K562 (cell line): ENCODE measurements around the gene TTC39A. TPM values are rescaled to one million over a fixed set of nuclear protein-coding genes. Genes with fewer than 3 reads are reported as not detected.

Experiments
- ATAC-seq: fragments of 200-7000 bp; cut with Tn5 transposase; 3 replicates; pipeline ENCODE4 v1.9.1; 2020; ENCODE audit warnings: moderate library complexity
- BruUV-seq: library from RNA; stranded (reverse); fragments of 400-500 nt; replicated peaks from 2 replicates; lab custom pipeline; 2021; lab: Mats Ljungman, UMichigan
- CTCF ChIA-PET: fragments of 300-600 bp; formaldehyde crosslinking; extraction: SDS; loops from one replicate; lab custom pipeline; 2021; ENCODE audit warnings: low intra/inter-chr PET ratio; lab: Yijun Ruan, JAX
- POLR2A ChIA-PET: fragments of 300-600, 350-650 bp; sonication (Branson Sonifier 250); formaldehyde crosslinking; extraction: SDS; loops from one replicate; lab custom pipeline; 2021; ENCODE audit warnings: antibody characterized with exemption, inconsistent platforms; lab: Yijun Ruan, JAX
- DNase-seq, 4 experiments: peaks; one replicate each; pipeline versions ENCODE4 v3.0.0 to v3.0.0-alpha.2; 2011 to 2018; ENCODE audit warnings: low spot score in 3 of 4, mixed read lengths in 3 of 4; ENCODE audit errors: extremely low read depth in 1 of 4
- FAIRE-seq: peaks from 2 replicates; lab custom pipeline; 2011; peaks lifted over from hg19 to GRCh38; lab: Jason Lieb, UNC
- H2AFZ ChIP-seq: 2 replicates; pipeline ENCODE4 v1.6.0; 2011; ENCODE audit warnings: low read depth, low read length, control low read depth, inconsistent platforms
- H3K27ac ChIP-seq: fragments of 200-600 bp; 3 replicates; pipeline ENCODE4 v1.8.0; 2011; ENCODE audit warnings: low read depth, mild to moderate bottlenecking, control low read depth, inconsistent platforms, low read length, moderate library complexity, mixed read lengths; ENCODE audit errors: extremely low read depth
- H3K27me3 ChIP-seq, 2 experiments: fragments of 300-600 bp in 1 of 2; 2 replicates in 1 of 2; 3 replicates in 1 of 2; pipeline versions ENCODE4 v1.6.0 to v1.8.0; 2011; ENCODE audit warnings: inconsistent platforms in 2 of 2, low read length in 2 of 2, mild to moderate bottlenecking in 1 of 2, mixed read lengths in 1 of 2, moderate library complexity in 1 of 2; ENCODE audit not compliant: control insufficient read depth in 2 of 2, insufficient read depth in 2 of 2
- H3K36me3 ChIP-seq: fragments of 300-600 bp; 3 replicates; pipeline ENCODE4 v1.8.0; 2011; ENCODE audit warnings: mild to moderate bottlenecking, low read length, inconsistent platforms; ENCODE audit not compliant: control insufficient read depth, insufficient read depth
- H3K4me1 ChIP-seq, 2 experiments: fragments of 200-600 bp in 1 of 2; replicated peaks in 1 of 2; 2 replicates in 1 of 2; 3 replicates in 1 of 2; pipeline versions ENCODE4 v1.5.1 to v1.8.0; 2011; ENCODE audit warnings: inconsistent platforms in 2 of 2, low read length in 2 of 2, mild to moderate bottlenecking in 1 of 2, mixed read lengths in 1 of 2, moderate library complexity in 1 of 2; ENCODE audit not compliant: control insufficient read depth in 2 of 2, insufficient read depth in 2 of 2
- H3K4me2 ChIP-seq: 2 replicates; pipeline ENCODE4 v1.6.1; 2011; ENCODE audit warnings: low read length, control low read depth, inconsistent platforms, mixed read lengths; ENCODE audit not compliant: insufficient read depth
- H3K4me3 ChIP-seq: fragments of 200-600 bp; sonication (generic), shearing (Covaris generic); 2 replicates; pipeline ENCODE4 v1.5.1; 2016; ENCODE audit warnings: control low read depth, inconsistent platforms
- H3K79me2 ChIP-seq: fragments of 200-600 bp; 3 replicates; pipeline ENCODE4 v1.8.0; 2011; ENCODE audit warnings: low read length, inconsistent platforms; ENCODE audit not compliant: control insufficient read depth, insufficient read depth
- H3K9ac ChIP-seq, 2 experiments: 2 replicates each; pipeline versions ENCODE4 v1.6.0 to v1.6.1; 2011; ENCODE audit warnings: low read depth in 2 of 2, low read length in 2 of 2, control low read depth in 1 of 2, inconsistent platforms in 1 of 2, mild to moderate bottlenecking in 1 of 2, mixed read lengths in 1 of 2; ENCODE audit not compliant: insufficient read depth in 1 of 2
- H3K9me1 ChIP-seq: one replicate; pipeline ENCODE4 v1.6.0; 2011; ENCODE audit warnings: inconsistent platforms, mild to moderate bottlenecking, low read length, moderate library complexity; ENCODE audit not compliant: control insufficient read depth, insufficient read depth
- H3K9me3 ChIP-seq: replicated peaks from 2 replicates; pipeline ENCODE4 v1.5.1; 2011; ENCODE audit warnings: low read depth, low read length, inconsistent platforms; ENCODE audit not compliant: control insufficient read depth, insufficient read depth
- H4K20me1 ChIP-seq: replicated peaks from 2 replicates; pipeline ENCODE4 v1.6.1; 2011; ENCODE audit warnings: low read length, inconsistent platforms, mixed read lengths; ENCODE audit not compliant: control insufficient read depth, insufficient read depth
- ATF6 ChIP-seq: sonication (generic); formaldehyde crosslinking; IDR thresholded peaks from 2 replicates; pipeline ENCODE4 v1.4.0; 2020; ENCODE audit warnings: mild to moderate bottlenecking, missing genetic modification reagents
- CAMTA2 ChIP-seq: fragments of 250-450 bp; sonication (Bioruptor Pico); conservative IDR thresholded peaks from 2 replicates; pipeline ENCODE4 v1.5.1; 2022
- CHCHD3 ChIP-seq: fragments of 250-450 bp; sonication (Bioruptor Pico); IDR thresholded peaks from 2 replicates; pipeline ENCODE4 v2.1.2; 2022; ENCODE audit warnings: mild to moderate bottlenecking
- ELF2 ChIP-seq: fragments of 250-450 bp; sonication (Bioruptor Pico); IDR thresholded peaks from 2 replicates; pipeline ENCODE4 v1.5.0; 2021; ENCODE audit warnings: mild to moderate bottlenecking
- ESRRA ChIP-seq: fragments of 450-650 bp; IDR thresholded peaks from 2 replicates; pipeline ENCODE4 v1.6.1; 2014; ENCODE audit warnings: low read depth, mild to moderate bottlenecking, moderate library complexity, borderline replicate concordance
- GATAD2A ChIP-seq: fragments of 450-650 bp; IDR thresholded peaks from 2 replicates; pipeline ENCODE4 v1.6.1; 2017
- GTF2F1 ChIP-seq: IDR thresholded peaks from 2 replicates; pipeline ENCODE4 v1.6.1; 2011; ENCODE audit warnings: low read depth, low read length, improper control_type of control experiment
- HSF4 ChIP-seq: fragments of 250-450 bp; sonication (Bioruptor Pico); IDR thresholded peaks from 2 replicates; pipeline ENCODE4 v2.1.2; 2022; ENCODE audit warnings: mild to moderate bottlenecking, moderate library complexity, borderline replicate concordance
- MAZ ChIP-seq, 2 experiments: fragments of 450-650 bp in 1 of 2; sonication (generic) in 1 of 2; formaldehyde crosslinking; IDR thresholded peaks in 1 of 2; conservative IDR thresholded peaks in 1 of 2; 2 replicates each; pipeline versions ENCODE4 v1.4.0 to v1.5.0; 2020; ENCODE audit warnings: mild to moderate bottlenecking in 1 of 2, missing genetic modification reagents in 1 of 2
- MITF ChIP-seq: IDR thresholded peaks from 2 replicates; pipeline ENCODE4 v1.6.1; 2014; ENCODE audit warnings: antibody characterized with exemption
- NRF1 ChIP-seq, 2 experiments: fragments of 450-650 bp; IDR thresholded peaks in 1 of 2; conservative IDR thresholded peaks in 1 of 2; 2 replicates each; pipeline ENCODE4 v1.6.1; 2014; ENCODE audit warnings: mild to moderate bottlenecking in 2 of 2
- RAD51 ChIP-seq: fragments of 450-650 bp; IDR thresholded peaks from 2 replicates; pipeline ENCODE4 v1.7.1; 2016; ENCODE audit warnings: low read depth, mild to moderate bottlenecking, borderline replicate concordance
- SIX5 ChIP-seq, 2 experiments: IDR thresholded peaks; 2 replicates each; pipeline ENCODE4 v1.6.1; 2011; ENCODE audit warnings: low read length in 2 of 2, borderline replicate concordance in 1 of 2, low read depth in 1 of 2, mild to moderate bottlenecking in 1 of 2, moderate library complexity in 1 of 2; ENCODE audit not compliant: insufficient read depth in 1 of 2
- XRCC5 ChIP-seq: fragments of 200-400 bp; formaldehyde crosslinking; IDR thresholded peaks from 2 replicates; pipeline ENCODE4 v1.6.1; 2017; ENCODE audit warnings: low read depth, mild to moderate bottlenecking, low read length
- ZNF143 ChIP-seq: sonication (generic); formaldehyde crosslinking; IDR thresholded peaks from 2 replicates; pipeline ENCODE4 v1.9.0; 2022; ENCODE audit warnings: mild to moderate bottlenecking, missing genetic modification reagents
- ZNF347 ChIP-seq: fragments of 450-650 bp; formaldehyde crosslinking; IDR thresholded peaks from 2 replicates; pipeline ENCODE4 v1.4.0; 2020; ENCODE audit warnings: low read depth, mild to moderate bottlenecking, moderate library complexity
- WGBS: fragments of 100-300 bp; shearing (Covaris generic); methylation state at CpG from one replicate; pipeline ENCODE4 v1.1.6; 2016; ENCODE audit warnings: low coverage, mixed read lengths; ENCODE audit not compliant: insufficient coverage; ENCODE audit errors: missing lambda C conversion rate; 5-methylcytosine and 5-hydroxymethylcytosine counted together
- in situ Hi-C: fragments of 300-500 bp; cut with MboI; formaldehyde crosslinking; loops from 4 replicates; pipeline ENCODE4 v1.15.0; 2018; ENCODE audit warnings: inconsistent platforms, mixed read lengths
- intact Hi-C: fragments of 100-400 bp; cut with micrococcal nuclease; formaldehyde crosslinking; loops from 2 replicates; pipeline ENCODE4 v1.14.2; 2022
- polyA plus RNA-seq, 8 experiments: library from polyadenylated mRNA; depleted of rRNA in 4 of 8; stranded (reverse) in 5 of 8; unstranded in 3 of 8; fragments of >200 nt; fragmentation: Nextera tagmentation in 2 of 8; fragmentation: Illumina TruSeq in 1 of 8; extraction: Ambion mirVana in 2 of 8; extraction: Trizol in 1 of 8; gene quantifications; 2 replicates each; pipeline versions ENCODE4 v1.2.1 to v1.2.3, GENCODE V29; 2011 to 2014; ENCODE audit warnings: inconsistent platforms in 1 of 8, missing spikeins in 1 of 8
- total RNA-seq, 7 experiments: library from RNA; depleted of rRNA in 6 of 7; stranded (reverse); fragments of >200 nt in 6 of 7; fragmentation: Illumina TruSeq in 2 of 7; extraction: Trizol in 2 of 7; gene quantifications; 2 replicates each; pipeline versions ENCODE4 v1.2.1 to v1.2.3, GENCODE V29; 2011 to 2021; ENCODE audit warnings: low replicate concordance in 1 of 7
- TF ChIP-seq, protein P1 (sequence below): conservative IDR thresholded peaks from 2 replicates; pipeline ENCODE4 v1.6.1; 2011; ENCODE audit warnings: low read depth, mild to moderate bottlenecking, low read length; ENCODE audit not compliant: control insufficient read depth

TTC39A gene
- total and polyA plus RNA-seq, 9 of the 15 experiments (the other 6 are each of a cell fraction or from before 2014, with no cell fraction given): 0.18 to 0.82 (median 0.35) TPM

- 15% methylated on average over 16 of the region's 16 CpGs for WGBS
- no peaks in the 10 kb centered on the region for H3K27me3 ChIP-seq
- peak; percentile 71 for ATAC-seq
- BruUV-seq: no TSS peak
- H3K9ac ChIP-seq: peak overlapping the region; percentile 12 to 83; a peak in 3 of 4 replicates
- FAIRE-seq: peak; percentile 74
- no peaks in the 10 kb centered on the region for H3K36me3 ChIP-seq
- no peak overlapping the region; the same call in 2 of the 3 replicates for H3K27ac ChIP-seq
- H3K9me3 ChIP-seq: no peaks in the 10 kb centered on the region
- peak overlapping the region; percentile 89 for H2AFZ ChIP-seq
- ChIA-PET CTCF (no interaction called here), POLR2A (interaction anchor here (0.5 to 1.0 kb wide), 4 partner anchors 15 to 367 kb away, joined by 3 to 4 read pairs (median 3); no protein-coding TSS in a partner anchor)
- peak; percentile 74 to 75 (median 75) for DNase-seq
- no peaks in the 10 kb centered on the region for H4K20me1 ChIP-seq
- no peaks in the 10 kb centered on the region for H3K9me1 ChIP-seq
- no peaks in the 10 kb centered on the region for H3K79me2 ChIP-seq
- peaks cover 32 to 39% of the 10 kb centered on the region in 2 experiments for H3K4me1 ChIP-seq
- intact Hi-C loops: no loop called here
- in situ Hi-C loops: no loop called here
- no peak overlapping the region for H3K4me3 ChIP-seq
- H3K4me2 ChIP-seq: peak overlapping the region; percentile 33; the same call in 1 of the 2 replicates
- 0 out of 2 replicates have a peak, but pooled peaks have one; percentile 52 for TF ChIP-seq GATAD2A
- no peak for TF ChIP-seq ZNF347
- TF ChIP-seq GTF2F1: no peak
- 0 out of 2 replicates have a peak, but pooled peaks have one; percentile 28 for TF ChIP-seq XRCC5
- TF ChIP-seq ELF2 (CRISPR knock-in tag): no peak
- 0 out of 2 replicates have a peak, but pooled peaks have one; percentile 42 for TF ChIP-seq ZNF143
- no peak for TF ChIP-seq SIX5 (IDR thresholded peaks at IDR 0.05; ENCODE audit: borderline replicate concordance in 1 of 2, insufficient read depth in 1 of 2, low read depth in 1 of 2, low read length in 2 of 2)
- peak; percentile 57 to 82 for TF ChIP-seq MAZ (CRISPR knock-in tag; conservative IDR thresholded peaks at IDR 0.05 in 1 of 2, IDR thresholded peaks at IDR 0.05 in 1 of 2)
- TF ChIP-seq HSF4 (CRISPR knock-in tag): no peak
- no peak for TF ChIP-seq CHCHD3 (CRISPR knock-in tag)
- TF ChIP-seq NRF1 (conservative IDR thresholded peaks at IDR 0.05 in 1 of 2, IDR thresholded peaks at IDR 0.05 in 1 of 2): peak; percentile 57 to 69; a peak in 3 of 4 replicates
- TF ChIP-seq, protein P1, sequence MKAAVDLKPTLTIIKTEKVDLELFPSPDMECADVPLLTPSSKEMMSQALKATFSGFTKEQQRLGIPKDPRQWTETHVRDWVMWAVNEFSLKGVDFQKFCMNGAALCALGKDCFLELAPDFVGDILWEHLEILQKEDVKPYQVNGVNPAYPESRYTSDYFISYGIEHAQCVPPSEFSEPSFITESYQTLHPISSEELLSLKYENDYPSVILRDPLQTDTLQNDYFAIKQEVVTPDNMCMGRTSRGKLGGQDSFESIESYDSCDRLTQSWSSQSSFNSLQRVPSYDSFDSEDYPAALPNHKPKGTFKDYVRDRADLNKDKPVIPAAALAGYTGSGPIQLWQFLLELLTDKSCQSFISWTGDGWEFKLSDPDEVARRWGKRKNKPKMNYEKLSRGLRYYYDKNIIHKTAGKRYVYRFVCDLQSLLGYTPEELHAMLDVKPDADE: no peak
- TF ChIP-seq MITF: peak; percentile 48; the same call in 1 of the 2 replicates
- TF ChIP-seq CAMTA2: no peak
- no peak for TF ChIP-seq RAD51
- TF ChIP-seq ESRRA: no peak
- TF ChIP-seq ATF6 (CRISPR knock-in tag): no peak
These were observed 4.2 kb downstream of the TTC39A start for GRCh38 chr1:51325878-51326755.
